DND-41 (cell line): Measurements from ENCODE around the gene DYNLT2B.

Experiments used
- ATAC-seq: fragments of 200-7000 bp; cut with Tn5 transposase; 3 replicates; pipeline ENCODE4 v1.9.1; 2021; ENCODE audit warnings: low read depth; ENCODE audit not compliant: insufficient read depth
- DNase-seq: peaks from one replicate; pipeline ENCODE4 v3.0.0-alpha.2; 2020
- H2AFZ ChIP-seq: 2 replicates; pipeline ENCODE4 v1.6.0; 2012; ENCODE audit warnings: low read depth, low read length
- H3K27ac ChIP-seq: 2 replicates; pipeline ENCODE4 v1.5.1; 2012; ENCODE audit warnings: low read length, inconsistent platforms
- H3K27me3 ChIP-seq: fragments of 200-600 bp; sonication (generic); 2 replicates; pipeline ENCODE4 v1.6.0; 2012; ENCODE audit warnings: low read length, mild to moderate bottlenecking, inconsistent platforms; ENCODE audit not compliant: insufficient read depth, poor library complexity
- H3K36me3 ChIP-seq: 2 replicates; pipeline ENCODE4 v1.5.1; 2012; ENCODE audit warnings: low read length, inconsistent platforms; ENCODE audit not compliant: insufficient read depth
- H3K4me1 ChIP-seq: 2 replicates; pipeline ENCODE4 v1.5.1; 2012; ENCODE audit warnings: mild to moderate bottlenecking, low read length; ENCODE audit not compliant: insufficient read depth
- H3K4me2 ChIP-seq: 2 replicates; pipeline ENCODE4 v1.6.0; 2012; ENCODE audit warnings: mild to moderate bottlenecking, moderate library complexity, low read length, inconsistent platforms; ENCODE audit not compliant: insufficient read depth
- H3K4me3 ChIP-seq, 2 experiments: fragments of 200-600 bp in 1 of 2; shearing (Covaris generic) in 1 of 2; 2 replicates each; pipeline ENCODE4 v1.5.1; 2012 to 2016; ENCODE audit warnings: inconsistent platforms in 2 of 2, low read length in 2 of 2, mild to moderate bottlenecking in 2 of 2, low read depth in 1 of 2, moderate library complexity in 1 of 2
- H3K79me2 ChIP-seq: 2 replicates; pipeline ENCODE4 v1.6.0; 2012; ENCODE audit warnings: low read length, inconsistent platforms; ENCODE audit not compliant: insufficient read depth
- H3K9ac ChIP-seq: 2 replicates; pipeline ENCODE4 v1.6.0; 2012; ENCODE audit warnings: low read depth, mild to moderate bottlenecking, inconsistent platforms, low read length, moderate library complexity
- H3K9me3 ChIP-seq: 2 replicates; pipeline ENCODE4 v1.5.1; 2012; ENCODE audit warnings: low read length, moderate library complexity, mild to moderate bottlenecking, inconsistent platforms; ENCODE audit not compliant: insufficient read depth, severe bottlenecking
- H4K20me1 ChIP-seq: 2 replicates; pipeline ENCODE4 v1.6.0; 2012; ENCODE audit warnings: low read length; ENCODE audit not compliant: insufficient read depth
- CTCF ChIP-seq: IDR thresholded peaks from 2 replicates; pipeline ENCODE4 v1.5.1; 2012; ENCODE audit warnings: borderline replicate concordance, low read length, moderate library complexity, mild to moderate bottlenecking; ENCODE audit not compliant: poor library complexity, severe bottlenecking; ENCODE audit errors: extremely low read depth
- EZH2 ChIP-seq: IDR thresholded peaks from 3 replicates; pipeline ENCODE4 v1.6.1; 2012; ENCODE audit warnings: borderline replicate concordance, low read depth, mild to moderate bottlenecking, moderate library complexity, low read length, inconsistent platforms; ENCODE audit not compliant: severe bottlenecking

The DYNLT2B gene

GRCh38 chr3:196357905-196358304, 39.9 kb upstream of the DYNLT2B start:
- no peak overlapping the region for H3K4me2 ChIP-seq
- H3K9ac ChIP-seq: no peak overlapping the region
- no peak for DNase-seq
- no peak overlapping the region for H3K4me3 ChIP-seq
- H3K9me3 ChIP-seq: no peaks in the 10 kb centered on the region
- H3K27ac ChIP-seq: no peak overlapping the region
- no peaks in the 10 kb centered on the region for H3K4me1 ChIP-seq
- TF ChIP-seq EZH2 (no peak), CTCF (no peak)
- H3K27me3 ChIP-seq: no peaks in the 10 kb centered on the region
- H4K20me1 ChIP-seq: no peaks in the 10 kb centered on the region
- ATAC-seq: no peak
- H3K36me3 ChIP-seq: peaks cover 87% of the 10 kb centered on the region
- H2AFZ ChIP-seq: no peak overlapping the region
- no peaks in the 10 kb centered on the region for H3K79me2 ChIP-seq

GRCh38 chr3:196356556-196356955, 38.5 kb upstream of the DYNLT2B start:
- no peak overlapping the region for H3K4me3 ChIP-seq
- H3K9me3 ChIP-seq: no peaks in the 10 kb centered on the region
- ATAC-seq (no peak), DNase-seq (no peak)
- H2AFZ ChIP-seq: no peak overlapping the region
- H3K27me3 ChIP-seq: no peaks in the 10 kb centered on the region
- H4K20me1 ChIP-seq: no peaks in the 10 kb centered on the region
- no peaks in the 10 kb centered on the region for H3K4me1 ChIP-seq
- H3K79me2 ChIP-seq: no peaks in the 10 kb centered on the region
- H3K36me3 ChIP-seq: peaks cover 74% of the 10 kb centered on the region
- no peak overlapping the region for H3K4me2 ChIP-seq
- TF ChIP-seq CTCF (no peak), EZH2 (no peak)
- H3K27ac ChIP-seq: no peak overlapping the region
- H3K9ac ChIP-seq: no peak overlapping the region

GRCh38 chr3:196355668-196356067, 37.6 kb upstream of the DYNLT2B start:
- Histone ChIP-seq H3K9ac (no peak overlapping the region), H3K4me3 (no peak overlapping the region), H3K79me2 (no peaks in the 10 kb centered on the region), H3K4me2 (no peak overlapping the region), H2AFZ (no peak overlapping the region), H3K27me3 (no peaks in the 10 kb centered on the region), H3K9me3 (no peaks in the 10 kb centered on the region), H3K27ac (no peak overlapping the region), H3K4me1 (no peaks in the 10 kb centered on the region), H3K36me3 (peaks cover 65% of the 10 kb centered on the region), H4K20me1 (no peaks in the 10 kb centered on the region)
- no peak for DNase-seq
- no peak for ATAC-seq
- TF ChIP-seq CTCF: no peak

- no peak overlapping the region for H3K4me3 ChIP-seq
- no peaks in the 10 kb centered on the region for H3K79me2 ChIP-seq
- ATAC-seq: no peak
- no peaks in the 10 kb centered on the region for H3K9me3 ChIP-seq
- no peaks in the 10 kb centered on the region for H4K20me1 ChIP-seq
- no peak for TF ChIP-seq EZH2
- TF ChIP-seq CTCF: no peak
- no peaks in the 10 kb centered on the region for H3K27me3 ChIP-seq
- H3K36me3 ChIP-seq: peaks cover 56% of the 10 kb centered on the region
- no peaks in the 10 kb centered on the region for H3K4me1 ChIP-seq
- H2AFZ ChIP-seq: no peak overlapping the region
- no peak for DNase-seq
- H3K9ac ChIP-seq: no peak overlapping the region
- H3K27ac ChIP-seq: no peak overlapping the region
- H3K4me2 ChIP-seq: no peak overlapping the region
Observed at GRCh38 chr3:196354132-196354531, 36.1 kb upstream of the DYNLT2B start.
